NCI-H2107 treated with DMSO at 0.1 percent for 48 hours (cell line): ENCODE results near the gene OR13C8.
A peak's percentile ranks its signal among the peaks of the same experiment; 100 is the strongest.
"Not testable (repeated sequence)": the region's sequence is repeated elsewhere in the genome, so short reads cannot be mapped to it uniquely, and the experiment has no call there.

Experiments used
- DNase-seq: peaks from one replicate; lab custom pipeline; 2025; ENCODE audit not compliant: unreplicated experiment; lab: John Stamatoyannopoulos, UW

OR13C8 gene

DNA sequence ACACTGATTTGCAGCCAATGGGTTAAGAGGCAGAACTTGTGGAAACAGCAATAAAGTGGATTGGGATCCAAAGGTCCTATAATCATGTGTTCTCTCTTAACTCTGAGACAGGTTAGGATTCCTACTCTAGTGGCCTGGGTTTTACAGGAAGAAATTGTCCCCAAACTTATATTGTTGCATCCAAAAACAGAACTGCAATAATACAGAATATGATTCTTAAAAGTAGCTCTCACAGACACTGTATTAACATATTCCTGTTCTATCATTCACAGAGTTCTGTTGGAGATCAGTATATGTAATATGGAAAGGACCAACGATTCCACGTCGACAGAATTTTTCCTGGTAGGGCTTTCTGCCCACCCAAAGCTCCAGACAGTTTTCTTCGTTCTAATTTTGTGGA is at the start of gene OR13C8:
Gene OR13C8, plus strand, starts transcription at position 301 of the 400 bp plus-strand sequence. Its CDS starts 0 bp downstream, at position 301.
- DNase-seq, result no peak

DNA sequence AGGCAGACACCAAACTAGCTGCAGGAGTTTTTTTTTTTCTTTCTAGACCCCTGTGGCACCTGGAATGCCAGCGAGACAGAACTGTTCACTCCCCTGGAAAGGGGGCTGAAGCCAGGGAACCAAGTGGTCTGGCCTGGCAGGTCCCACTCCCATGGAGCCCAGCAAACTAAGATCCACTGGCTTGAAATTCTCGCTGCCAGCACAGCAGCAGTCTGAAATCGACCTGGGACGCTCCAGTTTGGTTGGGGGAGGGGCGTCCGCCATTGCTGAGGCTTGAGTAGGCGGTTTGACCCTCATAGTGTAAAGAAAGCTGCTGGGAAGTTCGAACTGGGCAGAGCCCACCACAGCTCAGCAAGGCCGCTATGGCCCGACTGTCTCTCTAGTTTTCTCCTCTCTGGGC is 48.7 kb upstream of the OR13C8 start:
- not testable (repeated sequence) for DNase-seq

DNA sequence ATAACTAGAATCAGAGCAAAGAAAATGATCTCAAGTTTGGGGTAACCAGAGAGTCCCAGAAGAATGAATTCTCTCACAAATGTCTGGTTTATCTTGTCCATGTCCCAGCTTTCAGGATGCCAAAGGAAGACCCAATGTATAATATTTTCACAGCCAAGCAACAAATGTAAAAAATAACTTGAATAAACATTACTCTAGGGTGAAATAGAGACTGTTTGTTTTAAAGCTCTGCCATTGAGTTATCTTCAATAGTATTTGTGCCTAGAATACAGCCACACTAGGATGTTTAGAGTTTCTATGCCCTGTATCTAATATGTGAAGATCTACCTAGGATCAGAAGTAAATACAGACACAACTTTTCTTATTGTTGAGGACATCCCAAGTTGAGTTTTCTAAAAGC is 41.9 kb upstream of the OR13C8 start, which contains the start of gene OR13C4:
Gene OR13C4, minus strand, starts transcription at position 101 of the 400 bp plus-strand sequence. Its CDS starts 0 bp downstream, at position 101.
- no peak for DNase-seq

DNA sequence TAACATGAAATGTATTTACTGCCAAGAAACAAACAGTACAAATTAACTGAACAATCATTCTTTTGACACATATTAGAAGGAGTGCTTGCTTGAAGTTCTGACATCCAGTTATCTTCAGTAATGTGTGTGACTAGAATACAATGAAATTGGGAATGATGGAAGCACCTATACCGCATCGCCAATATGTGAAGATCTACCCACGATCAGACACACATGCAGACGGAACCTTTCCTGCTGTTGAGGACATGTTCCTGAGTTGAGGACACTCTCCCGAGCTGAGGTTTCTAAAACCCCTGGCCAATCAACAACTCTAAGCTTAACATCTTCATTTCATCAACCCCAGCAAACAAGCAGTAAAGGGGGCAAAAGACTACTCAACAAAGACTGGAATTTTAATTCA is 32.2 kb upstream of the OR13C8 start, which contains the start of gene OR13C3:
Gene OR13C3, minus strand, starts transcription at position 101 of the 400 bp plus-strand sequence. CDS start 133 bp downstream, outside the sequence.
- DNase-seq, result no peak

DNA sequence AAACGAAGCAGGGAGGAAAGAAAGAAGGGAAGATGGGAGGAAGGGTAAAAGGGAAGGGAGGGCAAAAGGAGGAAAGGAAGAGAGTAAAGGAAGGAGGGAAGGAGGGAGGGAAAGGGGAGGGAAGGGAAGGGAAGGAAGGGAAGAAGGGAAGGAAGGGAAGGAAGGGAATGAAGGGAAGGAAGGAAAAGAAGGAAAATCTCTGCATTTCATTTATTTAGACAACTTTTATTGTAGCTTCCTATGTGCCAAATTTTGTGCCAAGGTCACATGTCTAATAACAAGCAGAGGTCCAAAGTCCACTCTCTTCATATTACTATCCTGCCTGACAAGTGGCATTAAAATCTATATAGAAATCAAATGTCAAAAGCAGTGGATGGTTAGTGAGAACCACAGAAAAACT is 29.7 kb upstream of the OR13C8 start:
- no peak for DNase-seq

- no peak for DNase-seq
These were observed 24.3 kb upstream of the OR13C8 start for GRCh38 chr9:104544644-104545043.

GRCh38 chr9:104553261-104553660 is 15.7 kb upstream of the OR13C8 start:
- DNase-seq, result no peak

GRCh38 chr9:104555521-104555920 is 13.4 kb upstream of the OR13C8 start:
- no peak for DNase-seq

- peak; percentile 14 for DNase-seq
These were observed 11.9 kb upstream of the OR13C8 start for GRCh38 chr9:104556830-104557634.

DNA sequence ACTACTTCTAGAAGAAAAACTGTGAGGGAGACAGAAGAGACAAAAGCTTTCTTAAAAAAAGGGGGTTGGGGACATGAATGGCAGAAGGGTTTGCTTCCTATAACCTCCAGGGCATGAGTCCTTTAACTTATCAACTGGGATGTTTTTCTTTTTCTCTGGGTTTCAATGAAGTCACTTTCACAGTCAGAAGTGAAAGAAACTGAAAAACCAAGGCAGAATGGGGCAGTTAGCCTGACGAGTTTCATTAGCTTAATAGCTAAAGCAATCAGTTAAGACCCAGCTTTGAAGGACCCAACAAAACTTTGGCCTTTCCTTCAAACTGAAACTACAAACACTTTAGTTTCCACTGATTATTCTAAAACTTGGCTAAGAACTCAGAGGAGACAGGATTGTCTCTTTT is 4.6 kb upstream of the OR13C8 start:
- no peak for DNase-seq

DNA sequence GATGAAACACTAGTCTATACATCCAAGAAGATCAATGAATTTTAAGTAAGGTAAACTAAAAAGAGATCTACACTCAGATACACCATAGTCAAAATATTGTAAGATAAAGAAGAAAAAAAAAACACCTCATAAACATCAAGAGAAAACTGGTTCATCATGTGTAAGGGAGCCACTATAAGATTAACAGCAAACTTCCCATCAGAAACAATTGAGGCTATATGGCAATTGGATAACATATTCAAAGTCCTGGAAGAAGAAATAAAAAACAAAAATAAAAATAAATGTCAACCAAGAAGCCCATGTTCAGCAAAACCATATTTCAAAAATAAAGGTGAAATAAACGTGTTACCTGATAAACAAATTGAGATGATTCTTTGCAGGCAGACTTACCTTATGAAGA is 3.6 kb downstream of the OR13C8 start:
- no peak for DNase-seq

- no peak for DNase-seq
These were observed 6.5 kb downstream of the OR13C8 start for GRCh38 chr9:104575456-104575855.

DNA sequence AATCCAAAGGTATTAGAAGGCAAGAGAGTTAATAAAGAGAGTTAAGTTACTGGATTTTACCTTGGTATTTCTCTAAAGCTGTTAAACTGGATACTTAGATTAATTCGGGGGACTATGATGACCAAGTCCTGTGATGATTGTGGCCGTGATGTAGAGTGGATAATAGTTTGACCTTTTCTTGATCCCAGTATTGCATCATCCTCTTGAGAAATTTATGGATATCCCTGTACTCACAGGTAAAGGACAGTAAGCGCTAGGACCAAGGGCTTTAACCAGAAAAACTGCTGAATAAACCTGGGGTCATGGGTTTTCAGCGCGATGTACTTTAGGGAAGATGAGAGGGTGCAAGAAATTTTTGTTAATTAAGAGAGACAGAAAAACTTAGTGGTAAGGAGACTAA is 8.3 kb downstream of the OR13C8 start:
- DNase-seq, result no peak

DNA sequence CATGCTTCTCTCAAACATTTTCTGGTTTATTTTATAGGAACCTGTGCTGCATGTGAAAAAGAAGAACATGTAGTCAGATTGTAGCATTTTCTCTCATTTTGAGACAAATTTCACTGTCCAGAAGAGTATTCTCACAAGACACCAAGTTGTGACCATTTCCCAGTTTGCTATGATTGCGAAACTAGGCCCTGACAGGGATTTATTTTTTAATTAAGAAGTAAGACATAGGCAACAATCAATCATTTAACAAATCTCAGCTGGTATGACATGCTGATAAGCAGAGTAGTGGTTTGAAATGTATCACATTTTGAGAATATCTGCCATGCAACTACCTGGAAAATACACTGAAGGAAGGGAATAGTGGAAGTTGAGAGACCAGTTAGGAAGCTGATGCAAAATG is 11.6 kb downstream of the OR13C8 start:
- no peak for DNase-seq

GRCh38 chr9:104586496-104587180 is 17.7 kb downstream of the OR13C8 start:
- no peak for DNase-seq

GRCh38 chr9:104589626-104590025 is 20.7 kb downstream of the OR13C8 start:
- no peak for DNase-seq

DNA sequence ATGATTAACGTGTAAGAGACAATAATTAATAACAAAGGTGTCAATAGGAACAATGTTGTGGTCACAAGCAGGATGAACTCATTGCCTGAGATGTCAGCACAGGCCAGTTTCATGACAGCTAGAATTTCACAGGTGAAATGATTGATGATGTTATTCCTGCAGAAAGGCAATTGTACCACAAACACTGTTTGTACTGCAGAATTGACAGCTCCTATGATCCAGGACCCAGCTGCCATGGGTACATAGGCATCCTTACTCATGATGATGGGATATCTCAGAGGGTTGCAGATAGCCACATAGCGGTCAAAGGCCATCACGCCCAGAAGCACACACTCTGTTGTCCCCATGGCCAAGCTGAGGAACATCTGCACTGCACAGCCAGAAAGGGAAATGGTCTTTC is 29.8 kb downstream of the OR13C8 start:
- DNase-seq, result not testable (repeated sequence)

DNA sequence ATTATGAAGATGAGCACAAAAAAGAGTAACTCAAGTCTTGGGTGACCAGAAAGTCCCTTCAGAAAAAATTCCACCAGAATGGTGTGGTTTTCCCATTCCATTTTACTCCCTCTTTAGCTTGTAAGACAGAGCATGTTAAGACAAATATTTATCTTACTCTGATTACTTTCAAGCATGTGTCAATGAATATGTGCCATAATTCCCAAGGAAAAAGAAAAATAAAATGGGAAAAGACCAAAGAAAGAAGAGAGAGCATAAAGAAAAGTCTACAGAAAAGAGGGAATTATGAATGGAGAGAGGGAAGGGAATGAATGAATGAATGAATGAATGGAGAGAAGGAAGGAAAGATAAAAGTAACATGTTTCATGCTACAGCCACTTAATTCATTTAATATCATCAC is 30.3 kb downstream of the OR13C8 start, which contains the start of gene OR13C5:
Gene OR13C5, minus strand, starts transcription at position 101 of the 400 bp plus-strand sequence. Its CDS starts 0 bp downstream, at position 101.
- DNase-seq, result not testable (repeated sequence)

DNA sequence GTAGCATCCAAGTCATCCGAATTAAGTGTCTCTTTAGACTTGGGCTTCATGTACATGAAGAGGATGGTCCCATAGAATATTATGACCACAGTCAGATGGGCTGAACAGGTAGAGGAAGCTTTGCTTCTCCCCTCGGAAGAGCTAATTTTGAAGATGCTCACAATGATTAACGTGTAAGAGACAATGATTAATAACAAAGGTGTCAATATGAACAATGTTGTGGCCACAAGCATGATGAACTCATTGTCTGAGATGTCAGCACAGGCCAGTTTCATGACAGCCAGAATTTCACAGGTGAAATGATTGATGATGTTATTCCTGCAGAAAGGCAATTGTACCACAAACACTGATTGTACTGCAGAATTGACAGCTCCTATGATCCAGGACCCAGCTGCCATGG is 35.8 kb downstream of the OR13C8 start:
- no peak for DNase-seq

GRCh38 chr9:104605527-104605926 is 36.6 kb downstream of the OR13C8 start, which contains the start of gene OR13C2:
Gene OR13C2, minus strand, starts transcription at chr9:104605627. Its CDS starts 0 bp downstream, at chr9:104605627.
- DNase-seq, result not testable (repeated sequence)

DNA sequence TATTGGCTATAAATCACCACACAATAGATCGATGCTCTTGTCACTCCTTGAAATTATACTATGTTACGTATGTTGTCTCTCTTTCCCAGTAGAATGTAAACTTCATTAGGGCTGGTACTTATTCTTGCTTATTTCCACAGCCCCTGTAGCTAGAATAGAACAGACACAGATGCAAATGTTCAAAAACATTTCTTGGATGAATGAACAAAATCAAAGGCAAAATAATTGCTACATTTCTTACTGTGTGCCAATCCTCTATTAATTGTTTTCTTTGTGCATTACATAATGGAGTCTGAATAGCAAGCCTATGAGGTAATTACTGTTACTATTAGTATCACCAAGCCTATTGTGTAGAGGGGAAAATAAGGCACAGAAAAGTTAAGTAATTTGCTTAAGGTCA is 37.2 kb downstream of the OR13C8 start:
- no peak for DNase-seq

DNA sequence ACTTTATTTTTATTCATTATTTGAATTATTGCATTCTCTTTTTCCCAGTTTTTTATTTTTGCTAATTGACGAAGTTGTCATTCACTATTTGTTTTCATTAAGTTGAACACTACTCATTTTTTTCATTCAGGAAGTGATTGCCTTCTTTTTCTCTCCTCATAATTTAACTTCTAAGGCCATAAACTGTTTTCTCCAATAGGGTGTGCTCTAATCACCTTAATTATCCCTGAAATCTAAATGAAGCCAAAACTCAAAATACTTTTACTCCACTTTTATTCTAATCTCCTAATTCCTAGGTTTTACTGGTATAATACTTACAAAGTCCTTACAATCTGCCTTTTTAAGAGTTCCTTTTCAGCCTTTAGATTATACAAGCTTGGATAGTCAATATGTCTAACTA is 39.4 kb downstream of the OR13C8 start:
- no peak for DNase-seq
